ENCODE measurements around the gene HOXB7.

The HOXB7 gene

GRCh38 chr17:48565022-48565554 lies 45.7 kb downstream of the HOXB7 start:
- DNase-seq, result no peak

GRCh38 chr17:48564188-48565021 lies 46.4 kb downstream of the HOXB7 start:
- DNase-seq, result no peak

- no peak for DNase-seq
Measured at GRCh38 chr17:48563867-48564187, 47.0 kb downstream of the HOXB7 start.

- no peak for DNase-seq
Measured at GRCh38 chr17:48563385-48563838, 47.4 kb downstream of the HOXB7 start.

- DNase-seq, result no peak
Measured at GRCh38 chr17:48562934-48563333, 47.9 kb downstream of the HOXB7 start.

GRCh38 chr17:48561884-48562810 lies 48.7 kb downstream of the HOXB7 start:
- no peak for DNase-seq

- no peak for DNase-seq
Measured at GRCh38 chr17:48559840-48560817, 50.7 kb downstream of the HOXB7 start.

- no peak for DNase-seq
Measured at GRCh38 chr17:48559122-48559839, 51.5 kb downstream of the HOXB7 start.

GRCh38 chr17:48558831-48559121 lies 52.0 kb downstream of the HOXB7 start:
- no peak for DNase-seq

- no peak for DNase-seq
Measured at GRCh38 chr17:48558057-48558830, 52.6 kb downstream of the HOXB7 start.
